ENCODE data around the gene CCHCR1. TPM values are rescaled to one million over a fixed set of nuclear protein-coding genes. Genes with fewer than 3 reads are reported as not detected.

Gene CCHCR1
- total and polyA plus RNA-seq, 9 of the 15 experiments (the other 6 are each of a cell fraction or from before 2014, with no cell fraction given) = 1.2 to 47.3 (median 32.0) TPM

- TF ChIP-seq AFF1 (IDR thresholded peaks at IDR 0.05; ENCODE audit: low read depth in 1 of 2, partially characterized antibody in 2 of 2) (no peak), SAFB2 (IDR thresholded peaks at IDR 0.05; ENCODE audit: borderline replicate concordance, low read depth, low read length, severe bottlenecking) (no peak), SNRNP70 (optimal IDR thresholded peaks at IDR 0.05; ENCODE audit: low read depth, low read length) (no peak), NFIC (IDR thresholded peaks at IDR 0.05) (no peak), PCBP1 (IDR thresholded peaks at IDR 0.05; ENCODE audit: low read depth, low read length, poor library complexity, severe bottlenecking) (no peak), MAFK (IDR thresholded peaks at IDR 0.05; ENCODE audit: low read length) (no peak)
Observed at GRCh38 chr6:31121131-31121790, 36.3 kb downstream of the CCHCR1 start (continued).
